KMS-11 (cell line): ENCODE data around the gene STPG2.
"Not testable (repeated sequence)": the region's sequence is repeated elsewhere in the genome, so short reads cannot be mapped to it uniquely, and the experiment has no call there.

Source experiments
- H2AFZ ChIP-seq: fragments of 200-600 bp; sonication (generic); 2 replicates; pipeline ENCODE4 v1.6.1; 2016; ENCODE audit warnings: antibody characterized with exemption, mixed run types, low read depth
- H3K27ac ChIP-seq: fragments of 200-600 bp; sonication (generic); 2 replicates; pipeline ENCODE4 v1.6.1; 2016; ENCODE audit warnings: mild to moderate bottlenecking, mixed run types
- H3K27me3 ChIP-seq: fragments of 200-600 bp; sonication (generic); 2 replicates; pipeline ENCODE4 v1.6.1; 2017; ENCODE audit warnings: mild to moderate bottlenecking, low read depth, mixed run types, moderate library complexity; ENCODE audit not compliant: insufficient read depth
- H3K36me3 ChIP-seq: fragments of 200-600 bp; sonication (generic); 2 replicates; pipeline ENCODE4 v1.6.1; 2017; ENCODE audit warnings: mild to moderate bottlenecking, mixed run types; ENCODE audit not compliant: insufficient read depth
- H3K4me1 ChIP-seq: fragments of 200-600 bp; sonication (generic); 2 replicates; pipeline ENCODE4 v1.6.1; 2016; ENCODE audit warnings: mild to moderate bottlenecking, low read depth, mixed run types; ENCODE audit not compliant: poor library complexity, severe bottlenecking
- H3K4me2 ChIP-seq: fragments of 200-600 bp; sonication (generic); 2 replicates; pipeline ENCODE4 v1.7.0; 2016; ENCODE audit warnings: mild to moderate bottlenecking, mixed run types
- H3K4me3 ChIP-seq: fragments of 200-600 bp; sonication (generic); IDR thresholded peaks from 2 replicates; pipeline ENCODE4 v1.6.1; 2017; ENCODE audit warnings: low read depth, low read length, mixed read lengths; ENCODE audit not compliant: insufficient read depth
- H3K79me2 ChIP-seq: fragments of 200-600 bp; sonication (generic); 2 replicates; pipeline ENCODE4 v1.6.1; 2016; ENCODE audit warnings: low read depth, mixed run types; ENCODE audit not compliant: insufficient read depth
- H3K9ac ChIP-seq: fragments of 200-600 bp; sonication (generic); 2 replicates; pipeline ENCODE4 v1.6.1; 2016; ENCODE audit warnings: mild to moderate bottlenecking, mixed run types
- H4K20me1 ChIP-seq: fragments of 200-600 bp; sonication (generic); 2 replicates; pipeline ENCODE4 v1.6.1; 2016; ENCODE audit warnings: mild to moderate bottlenecking, mixed run types; ENCODE audit not compliant: insufficient read depth
- CTCF ChIP-seq: fragments of 200-600 bp; sonication (generic); conservative IDR thresholded peaks from 2 replicates; pipeline ENCODE4 v1.6.1; 2017; ENCODE audit warnings: low read depth, mild to moderate bottlenecking, antibody characterized with exemption, low read length, moderate library complexity, mixed read lengths

Gene STPG2

GRCh38 chr4:97639961-97640360 lies 503.3 kb downstream of the STPG2 start:
- Histone ChIP-seq H4K20me1 (no peaks in the 10 kb centered on the region), H3K4me1 (no peaks in the 10 kb centered on the region), H3K27ac (no peak overlapping the region), H3K27me3 (no peaks in the 10 kb centered on the region), H3K79me2 (no peaks in the 10 kb centered on the region), H3K4me3 (no peak overlapping the region), H3K36me3 (no peaks in the 10 kb centered on the region), H2AFZ (no peak overlapping the region), H3K9ac (no peak overlapping the region), H3K4me2 (no peak overlapping the region)
- no peak for TF ChIP-seq CTCF

GRCh38 chr4:97633831-97634230 lies 509.4 kb downstream of the STPG2 start:
- H3K27ac ChIP-seq, H3K27me3 ChIP-seq, H3K4me1 ChIP-seq, H4K20me1 ChIP-seq, H2AFZ ChIP-seq, H3K9ac ChIP-seq, H3K4me3 ChIP-seq, H3K4me2 ChIP-seq, H3K36me3 ChIP-seq, H3K79me2 ChIP-seq: not testable (repeated sequence)

- Histone ChIP-seq H3K79me2 (no peaks in the 10 kb centered on the region), H3K27me3 (no peaks in the 10 kb centered on the region), H3K36me3 (no peaks in the 10 kb centered on the region), H4K20me1 (no peaks in the 10 kb centered on the region), H3K4me3 (no peak overlapping the region), H3K9ac (no peak overlapping the region), H3K4me2 (no peak overlapping the region), H3K4me1 (no peaks in the 10 kb centered on the region), H3K27ac (no peak overlapping the region), H2AFZ (no peak overlapping the region)
- no peak for TF ChIP-seq CTCF
Measured at GRCh38 chr4:97627750-97628149, 515.5 kb downstream of the STPG2 start.

GRCh38 chr4:97624204-97624603 lies 519.1 kb downstream of the STPG2 start:
- no peak overlapping the region for H3K4me2 ChIP-seq
- no peaks in the 10 kb centered on the region for H4K20me1 ChIP-seq
- no peak overlapping the region for H3K27ac ChIP-seq
- no peak overlapping the region for H2AFZ ChIP-seq
- TF ChIP-seq CTCF: no peak
- H3K27me3 ChIP-seq: no peaks in the 10 kb centered on the region
- no peak overlapping the region for H3K9ac ChIP-seq
- H3K4me1 ChIP-seq: no peaks in the 10 kb centered on the region
- H3K4me3 ChIP-seq: no peak overlapping the region
- no peaks in the 10 kb centered on the region for H3K79me2 ChIP-seq
- no peaks in the 10 kb centered on the region for H3K36me3 ChIP-seq

- no peak overlapping the region for H3K9ac ChIP-seq
- H4K20me1 ChIP-seq: no peaks in the 10 kb centered on the region
- TF ChIP-seq CTCF: no peak
- H3K27me3 ChIP-seq: no peaks in the 10 kb centered on the region
- H3K27ac ChIP-seq: no peak overlapping the region
- no peak overlapping the region for H3K4me3 ChIP-seq
- H3K4me2 ChIP-seq: no peak overlapping the region
- H3K4me1 ChIP-seq: no peaks in the 10 kb centered on the region
- no peak overlapping the region for H2AFZ ChIP-seq
- H3K79me2 ChIP-seq: no peaks in the 10 kb centered on the region
- no peaks in the 10 kb centered on the region for H3K36me3 ChIP-seq
Measured at GRCh38 chr4:97605932-97606331, 537.3 kb downstream of the STPG2 start.
